GM19372 (cell line): ENCODE measurements around the gene TNPO3.

ENCODE experiments used
- ATAC-seq: cut with Tn5 transposase; IDR thresholded peaks from one replicate; pipeline ENCODE4 v1.9.1; 2021; ENCODE audit warnings: mild to moderate bottlenecking, low read depth, moderate library complexity; ENCODE audit not compliant: unreplicated experiment

TNPO3 gene

GRCh38 chr7:128911423-128912031 lies 143.4 kb downstream of the TNPO3 start:
- ATAC-seq: no peak

GRCh38 chr7:128910569-128910945 lies 144.4 kb downstream of the TNPO3 start, which contains the start of gene KCP:
KCP (minus strand) TSS chr7:128910709; CDS start chr7:128910676, 33 bp downstream.
- no peak for ATAC-seq

DNA sequence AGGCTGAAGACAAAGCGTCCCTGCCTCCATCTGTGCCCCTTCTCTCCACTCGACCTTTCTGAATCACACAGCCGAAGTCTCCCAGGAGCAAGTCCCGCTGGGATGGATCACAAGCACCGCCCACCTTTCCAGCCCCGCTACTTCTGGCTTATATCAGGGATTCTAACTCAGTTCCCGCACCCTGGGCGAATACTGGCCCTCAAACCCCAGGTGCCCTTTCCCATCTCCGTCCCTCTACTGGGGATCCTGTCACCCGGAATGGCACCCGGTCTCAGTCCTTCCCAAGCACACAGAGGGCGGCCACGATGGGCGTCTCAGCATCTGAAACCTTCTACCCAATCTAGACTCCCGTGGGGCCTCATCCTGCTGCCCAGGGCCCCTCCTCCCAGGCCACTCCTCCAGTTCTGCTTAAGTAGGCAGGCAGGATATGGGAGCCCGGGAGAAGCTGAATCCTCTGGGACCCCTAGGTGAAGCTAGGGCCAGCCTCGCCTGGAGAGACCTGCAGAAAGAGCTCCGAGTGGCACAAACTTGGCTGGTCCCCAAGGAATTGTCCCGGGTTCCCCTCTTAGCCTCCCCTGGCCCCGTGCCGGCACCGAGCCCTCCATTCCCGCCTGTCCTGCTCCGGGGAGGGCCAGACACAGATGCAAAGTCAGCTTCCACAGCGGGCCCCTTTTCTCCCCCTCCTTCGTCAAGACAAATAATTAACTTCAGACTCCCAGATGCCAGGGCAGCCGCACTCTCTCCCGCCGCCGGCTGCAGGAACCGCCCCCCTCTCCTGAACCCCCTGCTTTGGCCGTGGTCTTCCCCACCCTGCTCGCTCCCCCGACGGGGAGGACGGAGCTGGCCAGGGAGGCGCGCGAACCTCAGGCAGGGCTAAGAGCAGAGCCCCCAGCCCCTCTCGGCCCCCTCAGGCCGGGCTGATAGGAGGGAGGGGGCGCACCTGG lies 145.0 kb downstream of the TNPO3 start:
- ATAC-seq: no peak

DNA sequence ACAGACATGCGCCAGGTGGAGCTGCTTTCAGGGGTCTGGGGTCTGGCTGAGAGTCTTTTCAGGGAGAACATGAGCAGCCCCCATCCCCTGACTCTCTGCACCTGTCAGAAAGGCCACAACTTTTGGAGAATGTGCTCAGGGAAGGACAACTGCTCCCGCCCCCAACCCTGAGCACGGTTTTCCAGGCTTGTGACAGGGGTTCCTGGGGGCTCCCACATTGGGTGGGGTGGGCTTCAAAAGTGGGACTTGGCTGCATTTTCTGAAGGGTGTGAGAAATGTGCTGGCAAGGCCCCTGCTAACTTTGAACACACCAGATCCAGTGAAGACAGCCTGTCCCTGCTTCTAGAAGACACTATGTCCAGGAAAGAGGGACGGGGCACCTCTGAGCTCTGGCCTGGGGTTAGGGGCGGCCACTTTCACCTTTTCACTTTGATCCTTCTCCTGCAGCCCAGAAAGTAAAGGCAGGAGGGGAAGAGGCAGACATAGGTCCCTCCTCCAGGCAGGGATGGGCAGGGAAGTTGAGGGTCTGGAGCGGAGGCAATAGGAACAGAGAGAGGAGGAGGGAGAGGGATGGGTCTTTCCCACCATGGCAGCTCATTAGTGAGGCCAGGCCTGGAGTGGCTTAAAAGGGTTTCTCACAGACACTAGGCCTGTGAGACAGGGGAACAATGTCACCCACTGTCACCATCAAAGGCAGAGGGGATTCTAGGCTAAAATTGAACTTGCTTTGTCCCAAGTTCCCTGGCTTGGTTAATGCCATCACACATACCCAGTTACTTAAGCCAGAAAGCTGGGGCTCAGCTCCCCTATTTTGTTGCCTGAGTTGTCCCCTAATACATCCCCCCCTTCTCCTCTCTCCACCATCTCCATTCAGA lies 145.9 kb downstream of the TNPO3 start:
- no peak for ATAC-seq

DNA sequence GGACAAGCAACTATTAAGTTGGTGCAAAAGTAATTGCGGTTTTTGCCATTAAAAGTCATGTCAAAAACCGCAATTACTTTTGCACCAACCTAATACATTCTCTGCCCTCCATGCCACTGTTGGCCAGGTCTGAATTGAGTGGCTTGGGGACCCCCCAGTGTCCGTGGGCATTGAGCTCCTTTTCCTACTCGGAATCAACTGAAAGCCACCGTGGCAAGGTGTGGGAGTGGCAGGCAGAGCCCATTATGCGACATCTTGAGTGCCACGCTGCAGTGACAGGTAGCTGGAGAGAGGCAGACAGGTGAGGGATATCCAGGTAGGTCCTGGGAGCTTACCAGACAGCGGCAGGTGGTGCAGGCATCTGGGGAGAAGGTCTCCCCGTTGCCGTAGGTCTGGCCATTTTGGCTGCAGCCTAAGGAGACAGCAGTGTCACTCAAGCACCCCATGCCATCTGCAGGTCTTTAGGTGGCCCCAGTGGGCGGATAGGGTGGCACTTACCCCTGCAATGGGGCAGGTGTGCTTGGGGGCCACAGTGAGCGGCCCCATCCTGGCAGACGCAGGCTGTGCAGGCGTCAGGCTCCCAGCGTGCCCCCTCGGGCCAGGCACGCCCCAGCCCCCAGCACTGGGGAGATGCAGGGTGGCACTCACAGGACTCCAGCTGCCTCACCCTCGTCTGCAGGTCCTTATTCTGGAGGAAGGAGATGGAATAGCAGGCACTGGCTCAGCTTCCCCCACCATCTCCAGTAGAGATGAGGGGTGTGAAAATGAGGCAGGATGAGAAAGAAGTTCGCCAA lies 147.9 kb downstream of the TNPO3 start:
- no peak for ATAC-seq

- ATAC-seq: no peak
Measured at GRCh38 chr7:128906001-128906765, 148.7 kb downstream of the TNPO3 start.

GRCh38 chr7:128904381-128905197 lies 150.3 kb downstream of the TNPO3 start:
- ATAC-seq: no peak
